T-helper 1 cell treated with Interleukin-12 subunit alpha and Interleukin-12 subunit beta and Interleukin-4 antibody, amounts not matched to agents 30 ng/mL and 1 ng/mL, for 36 hours (primary cell): ENCODE results near the gene JUNB. TPM values are rescaled to one million over a fixed set of nuclear protein-coding genes. Genes with fewer than 3 reads are reported as not detected.
"Not testable (repeated sequence)": the region's sequence is repeated elsewhere in the genome, so short reads cannot be mapped to it uniquely, and the experiment has no call there.

ENCODE experiments used
- intact Hi-C: fragments of 100-400 bp; cut with micrococcal nuclease; formaldehyde crosslinking; loops from one replicate; pipeline ENCODE4 v1.15.1; 2024
- total RNA-seq: library from RNA; stranded (reverse); gene quantifications from 2 replicates; pipeline ENCODE4 v1.2.3, GENCODE V29; 2022

Gene JUNB
- total RNA-seq, 1 donor from 2014 or later = 316 TPM

DNA sequence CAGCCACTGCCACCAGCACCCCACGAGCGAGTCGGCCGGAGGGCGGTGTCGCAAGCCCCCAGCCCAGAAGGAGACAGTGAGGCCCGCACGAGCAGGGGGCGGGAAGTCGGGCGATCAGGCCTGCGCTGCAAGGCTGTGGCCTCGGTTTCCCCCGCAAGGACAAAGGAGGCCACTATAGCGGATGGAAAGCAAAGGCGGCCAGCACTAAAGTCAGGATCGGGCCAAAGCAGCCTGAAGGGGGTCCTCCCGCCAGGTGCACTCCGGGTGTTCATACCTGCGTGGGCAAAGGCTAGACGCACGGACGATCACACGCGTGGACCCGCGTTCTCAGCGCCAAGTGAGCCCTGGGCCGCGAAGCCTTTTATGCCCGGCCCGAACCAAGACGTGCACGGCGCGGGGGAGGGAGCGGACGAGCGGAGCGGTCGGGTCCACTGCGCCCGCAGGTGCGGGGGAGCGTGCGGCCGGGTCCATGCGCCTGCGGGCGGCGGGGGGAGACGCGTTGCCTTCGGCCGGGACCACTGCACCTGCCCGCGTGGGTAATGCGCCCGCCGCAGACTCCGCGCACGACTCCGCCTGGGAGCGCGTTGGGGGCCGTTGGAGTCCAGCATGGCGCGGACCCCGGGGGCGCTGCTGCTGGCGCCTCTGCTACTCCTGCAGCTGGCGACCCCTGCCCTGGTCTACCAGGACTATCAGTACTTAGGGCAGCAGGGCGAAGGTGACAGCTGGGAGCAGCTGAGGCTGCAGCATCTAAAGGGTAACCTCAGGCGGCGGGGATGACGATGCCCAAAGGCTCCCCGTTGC is 10.4 kb downstream of the JUNB start, which contains the start of the genes PRDX2 and THSD8:
TSS of gene PRDX2 (minus strand) at position 335 of the 801 bp plus-strand sequence. CDS start 539 bp downstream, outside the sequence.
TSS of gene THSD8 (plus strand) at position 604 of the 801 bp plus-strand sequence. CDS start at position 607, 3 bp downstream.
- intact Hi-C loops = loop anchor here (1.0 to 2.0 kb wide), 2 partner anchors 41 to 79 kb away; partner anchors contain the start of gene TNPO2

DNA sequence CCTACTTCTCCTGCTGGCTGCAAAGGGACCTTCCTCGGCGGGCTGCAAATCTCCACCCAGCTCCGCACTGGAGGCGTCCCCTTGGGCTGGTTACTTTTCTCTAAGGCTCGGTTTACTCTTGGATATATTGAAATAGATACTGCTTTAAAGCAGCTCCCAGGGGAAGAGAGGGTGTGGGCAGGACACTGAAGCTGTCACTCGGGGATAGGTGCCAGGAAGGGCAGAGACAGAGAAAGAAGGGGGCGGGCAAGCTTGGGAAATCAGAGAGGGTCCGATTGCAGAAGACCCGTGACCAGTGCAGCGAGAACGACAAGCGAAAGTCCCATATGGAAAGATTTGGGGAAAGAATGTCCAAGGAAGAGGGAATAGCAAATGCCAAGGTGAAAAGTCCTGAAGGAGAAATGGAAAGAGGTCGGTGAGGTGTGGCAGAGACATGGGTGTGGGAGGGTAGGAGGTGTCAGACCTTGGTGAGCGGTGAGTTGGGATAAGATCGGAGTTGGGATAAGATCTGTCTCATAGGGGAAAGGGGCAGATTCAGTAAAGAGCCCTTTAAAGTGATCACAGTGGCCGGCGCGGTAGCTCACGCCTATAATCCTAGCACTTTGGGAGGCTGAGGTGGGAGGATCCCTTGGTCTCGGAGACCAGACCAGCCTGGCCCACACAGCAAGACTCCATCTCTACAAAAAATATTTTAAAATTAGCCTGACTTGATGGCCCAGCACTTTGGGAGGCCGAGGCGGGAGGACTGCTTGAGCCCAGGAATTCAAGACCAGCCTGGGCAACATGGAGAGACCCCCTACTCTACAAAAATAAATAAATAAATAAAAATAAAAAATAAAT is 11.2 kb downstream of the JUNB start:
- intact Hi-C loops = no loop called here

DNA sequence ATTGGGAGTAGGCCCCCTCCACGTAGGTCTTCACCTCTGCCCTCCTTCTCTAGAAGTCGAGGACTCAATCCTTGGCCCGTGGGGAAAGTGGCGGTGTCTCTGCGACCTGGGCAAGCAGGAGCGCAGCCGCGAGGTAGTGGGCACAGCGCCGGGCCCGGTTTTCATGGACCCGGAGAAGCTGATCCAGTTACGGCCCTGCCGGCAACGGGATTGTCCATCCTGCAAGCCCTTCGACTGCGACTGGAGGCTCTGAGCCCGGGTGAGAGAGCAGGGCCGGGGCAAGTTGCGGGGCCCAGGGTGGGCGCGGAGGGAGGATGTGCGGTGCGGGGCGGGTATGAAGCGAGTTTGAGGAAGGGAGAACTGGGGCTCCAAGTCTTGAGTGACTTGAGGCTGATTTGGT is 12.8 kb downstream of the JUNB start:
- intact Hi-C loops = no loop called here

DNA sequence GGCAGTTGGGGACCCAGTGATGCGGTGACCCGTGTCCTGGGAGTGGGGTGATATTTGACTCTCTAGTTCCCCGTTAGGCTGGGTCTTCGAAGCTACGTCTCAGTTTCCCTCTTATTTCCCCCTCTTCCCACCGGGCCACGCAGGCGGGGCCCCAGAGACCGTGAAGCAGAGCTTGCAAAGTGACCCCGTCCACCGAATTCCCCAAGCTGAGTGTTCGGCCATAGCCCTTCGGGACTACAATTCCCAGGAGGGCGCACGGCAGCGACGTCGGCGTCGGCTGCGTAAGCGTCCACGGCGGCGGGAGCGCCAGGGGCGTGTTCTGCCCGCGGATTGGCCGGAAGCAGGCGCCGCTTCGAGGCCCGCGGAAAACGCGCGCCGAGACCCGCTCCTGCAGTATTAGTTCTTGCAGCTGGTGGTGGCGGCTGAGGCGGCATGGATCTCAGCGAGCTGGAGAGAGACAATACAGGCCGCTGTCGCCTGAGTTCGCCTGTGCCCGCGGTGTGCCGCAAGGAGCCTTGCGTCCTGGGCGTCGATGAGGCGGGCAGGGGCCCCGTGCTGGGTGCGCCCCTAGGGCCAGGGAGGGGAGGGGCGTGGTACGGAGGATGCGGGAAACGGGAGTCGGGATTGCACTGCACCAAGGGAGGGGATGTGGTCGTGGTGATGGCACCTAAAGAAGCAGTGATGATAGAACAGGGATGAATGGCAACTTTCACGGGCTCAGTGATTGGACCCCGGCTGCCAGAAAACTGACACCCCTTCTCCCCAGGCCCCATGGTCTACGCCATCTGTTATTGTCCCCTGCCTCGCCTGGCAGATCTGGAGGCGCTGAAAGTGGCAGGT is 15.2 kb downstream of the JUNB start, which contains the start of gene RNASEH2A:
TSS of gene RNASEH2A (plus strand) at position 343 of the 840 bp plus-strand sequence. CDS start at position 433, 90 bp downstream.
- intact Hi-C loops = loop anchor here (1.0 kb wide), 2 partner anchors 31 to 69 kb away; partner anchors contain the start of genes GET3 and HOOK2

DNA sequence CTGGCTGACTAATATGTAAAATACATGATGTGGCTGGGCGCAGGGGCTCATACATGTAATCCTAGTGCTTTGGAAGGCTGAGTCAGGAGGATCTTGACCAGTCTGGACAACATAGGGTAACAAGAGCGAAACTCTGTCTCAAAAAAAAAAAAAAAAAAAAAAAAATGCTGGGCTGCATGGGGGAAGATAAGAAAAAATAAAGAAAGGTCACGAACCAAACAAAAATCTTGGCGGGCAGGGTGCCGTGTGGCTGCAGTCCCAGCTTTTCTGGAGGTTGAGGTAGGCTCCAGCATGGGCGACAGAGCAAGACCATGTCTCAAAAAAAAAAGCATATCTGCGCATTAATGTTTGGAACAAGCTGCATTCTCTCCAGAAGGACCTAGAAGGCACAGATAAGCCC is 23.8 kb downstream of the JUNB start:
- intact Hi-C loops = no loop called here

DNA sequence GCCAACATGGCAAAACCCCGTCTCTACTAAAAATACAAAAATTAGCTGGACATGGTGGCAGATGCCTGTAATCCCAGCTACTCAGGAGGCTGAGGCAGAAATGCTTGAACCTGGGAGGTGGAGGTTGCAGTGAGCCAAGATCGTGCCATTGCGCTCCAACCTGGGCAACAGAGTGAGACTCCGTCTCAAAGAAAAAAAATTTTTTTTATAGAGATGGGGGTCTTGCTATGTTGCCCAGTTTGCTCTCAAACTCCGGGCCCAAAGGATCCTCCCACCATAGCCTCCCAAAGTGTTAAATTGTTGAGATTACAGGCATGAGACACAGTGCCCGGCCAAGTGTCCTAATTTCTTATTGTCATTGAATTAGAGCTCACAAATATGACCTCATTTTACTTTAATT is 25.9 kb downstream of the JUNB start:
- intact Hi-C loops = not testable (repeated sequence)

DNA sequence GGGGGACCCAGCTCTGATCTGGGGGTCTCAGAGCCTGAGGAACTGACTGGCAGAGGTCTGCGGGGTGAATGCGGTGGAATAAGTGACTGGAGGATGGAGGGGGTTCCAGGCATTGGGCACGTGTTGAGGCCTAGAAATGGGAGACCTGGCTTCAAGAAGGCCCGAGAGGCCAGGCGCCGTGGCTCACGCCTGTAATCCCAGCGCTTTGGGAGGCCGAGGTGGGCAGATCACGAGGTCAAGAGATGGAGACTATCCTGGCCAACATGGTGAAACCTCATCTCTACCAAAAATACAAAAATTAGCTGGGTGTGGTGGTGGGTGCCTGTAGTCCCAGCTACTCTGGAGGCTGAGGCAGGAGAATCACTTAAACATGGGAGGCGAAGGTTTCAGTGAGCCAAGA is 26.5 kb downstream of the JUNB start:
- intact Hi-C loops = not testable (repeated sequence)

DNA sequence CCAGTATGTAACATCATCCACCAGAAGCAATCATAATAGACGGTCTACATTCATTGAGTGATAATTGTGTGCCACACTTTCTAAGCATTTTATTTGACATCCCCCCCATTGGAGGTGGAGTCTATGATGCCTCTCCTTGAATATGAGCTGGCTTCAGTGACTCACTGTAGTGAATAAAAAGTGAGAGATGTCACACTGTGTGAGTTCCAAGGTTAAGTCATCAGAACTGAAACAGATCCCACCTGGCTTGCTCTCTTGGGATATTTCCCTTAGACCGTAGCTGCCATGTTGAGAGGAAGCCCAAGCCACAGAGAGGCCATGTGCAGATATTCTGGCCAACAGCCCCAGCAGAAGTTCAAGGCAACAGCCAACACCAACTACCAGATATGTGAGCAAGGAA is 30.5 kb downstream of the JUNB start:
- intact Hi-C loops = no loop called here

DNA sequence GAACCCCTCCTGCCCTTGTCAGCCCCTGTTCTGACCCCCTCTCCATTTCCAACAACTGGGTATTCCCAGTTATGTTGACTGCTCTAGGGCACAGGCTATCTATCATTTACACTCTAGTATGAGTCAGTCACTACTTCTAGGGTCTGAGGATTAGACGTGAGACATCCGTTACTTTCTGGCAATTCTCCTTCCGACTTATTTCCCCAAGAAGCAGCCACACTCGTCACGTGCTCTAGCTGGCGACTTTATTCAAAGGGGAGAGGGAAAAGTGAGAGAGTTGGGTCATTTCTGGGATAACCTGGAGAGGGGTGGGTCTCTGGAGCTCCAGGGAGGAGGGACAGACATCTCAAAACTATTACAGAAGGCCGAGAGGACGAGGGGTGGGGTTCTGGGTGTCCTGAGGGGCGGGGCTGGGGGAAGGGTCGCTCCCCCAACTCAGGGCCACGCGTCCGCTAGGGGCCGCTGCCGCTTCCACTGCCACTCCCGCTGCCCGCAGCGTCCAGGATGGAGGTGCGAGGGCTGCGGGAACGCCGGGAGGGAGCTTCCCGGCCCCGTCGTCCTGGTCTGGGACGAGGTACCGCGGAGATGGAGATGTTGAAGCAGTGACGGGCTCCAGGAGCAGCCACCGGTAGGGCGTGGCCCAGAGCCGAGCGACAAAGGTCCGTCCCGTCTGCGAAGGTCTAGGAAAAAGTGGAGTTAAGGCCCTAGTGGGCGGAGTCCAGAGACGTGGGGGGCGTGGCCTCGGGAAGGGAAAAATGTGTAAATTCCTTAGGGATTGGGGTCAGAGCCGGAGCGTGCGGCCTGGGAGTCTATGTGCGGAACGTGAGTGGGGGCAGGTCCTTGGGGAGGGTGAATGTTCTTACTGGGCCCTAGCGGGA is 34.2 kb downstream of the JUNB start:
- intact Hi-C loops = no loop called here

DNA sequence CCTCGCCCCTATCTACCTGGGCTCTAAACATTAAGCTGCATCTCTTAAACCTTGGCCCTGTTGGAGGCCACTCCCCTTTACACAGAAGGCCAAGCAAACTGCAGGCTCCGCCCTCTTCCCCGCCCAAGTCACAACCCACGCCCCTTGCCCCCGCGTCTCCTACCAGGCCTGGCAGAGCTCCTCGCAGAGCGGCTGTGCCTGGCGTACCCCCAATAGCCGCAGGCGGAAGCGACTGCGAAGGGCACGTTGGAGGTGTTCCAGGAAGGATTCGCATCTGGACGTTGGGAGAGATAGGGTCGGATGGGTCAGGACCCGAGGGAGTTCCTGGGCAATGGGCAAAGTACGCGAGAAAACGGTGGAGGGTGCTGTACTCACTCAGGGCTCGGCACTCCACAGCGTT is 37.2 kb downstream of the JUNB start:
- intact Hi-C loops = no loop called here

DNA sequence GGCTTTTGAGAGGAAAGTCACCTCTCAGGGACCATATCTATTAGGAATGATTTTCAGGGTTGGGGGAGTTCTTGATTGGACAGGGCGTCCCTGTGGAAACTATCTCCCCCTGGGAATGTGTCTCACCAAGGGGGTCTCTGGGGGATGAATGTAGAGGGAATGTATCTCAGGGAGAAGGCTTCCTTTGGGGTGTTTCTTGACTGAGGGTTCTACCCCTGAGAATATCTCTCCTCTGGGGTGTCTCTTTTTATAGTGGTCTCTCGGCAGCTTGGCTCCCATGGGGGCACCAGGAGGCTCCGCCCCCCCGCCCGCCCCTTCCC is 42.1 kb downstream of the JUNB start:
- intact Hi-C loops = no loop called here

DNA sequence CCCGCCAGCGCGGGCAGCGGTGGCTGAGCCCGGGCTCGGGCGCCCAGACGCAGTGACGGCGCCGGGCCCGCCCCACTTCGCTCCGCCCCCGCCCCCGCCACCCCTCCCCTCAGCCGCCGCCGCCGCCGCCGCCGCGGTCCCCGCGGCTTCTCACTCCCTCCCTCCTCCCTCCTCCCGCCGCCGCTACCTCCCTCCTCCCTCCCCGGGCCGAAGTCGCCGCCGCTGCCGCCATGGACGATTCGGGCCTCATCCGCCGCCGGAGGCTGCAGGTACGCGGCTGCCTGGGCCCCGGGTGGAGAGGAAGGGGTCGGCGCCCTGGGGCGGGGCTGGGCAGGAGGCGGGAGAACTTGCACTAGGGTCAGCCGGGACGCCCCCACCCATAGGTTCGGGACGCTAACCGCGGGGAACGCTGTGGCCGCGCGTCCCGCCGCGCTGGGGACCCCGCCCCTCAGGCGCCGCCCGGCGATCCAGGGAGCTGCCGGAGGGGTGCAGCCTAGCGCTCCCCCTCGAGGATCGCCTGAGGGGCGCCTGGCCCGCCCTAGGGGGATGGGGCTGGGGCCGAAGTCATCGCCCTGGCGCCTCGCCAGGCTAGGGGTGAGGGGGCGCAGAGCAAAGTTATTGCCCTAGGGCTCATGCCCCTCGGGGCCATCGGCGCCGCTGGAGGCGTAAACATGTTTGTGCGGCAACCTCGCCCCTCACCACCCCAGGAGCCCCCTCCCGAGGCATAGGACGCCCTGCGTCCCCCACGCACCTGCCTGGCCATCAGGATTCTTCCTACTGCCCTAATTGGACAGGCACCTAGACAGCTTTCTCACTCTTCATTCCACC is 42.7 kb downstream of the JUNB start:
- intact Hi-C loops = no loop called here

DNA sequence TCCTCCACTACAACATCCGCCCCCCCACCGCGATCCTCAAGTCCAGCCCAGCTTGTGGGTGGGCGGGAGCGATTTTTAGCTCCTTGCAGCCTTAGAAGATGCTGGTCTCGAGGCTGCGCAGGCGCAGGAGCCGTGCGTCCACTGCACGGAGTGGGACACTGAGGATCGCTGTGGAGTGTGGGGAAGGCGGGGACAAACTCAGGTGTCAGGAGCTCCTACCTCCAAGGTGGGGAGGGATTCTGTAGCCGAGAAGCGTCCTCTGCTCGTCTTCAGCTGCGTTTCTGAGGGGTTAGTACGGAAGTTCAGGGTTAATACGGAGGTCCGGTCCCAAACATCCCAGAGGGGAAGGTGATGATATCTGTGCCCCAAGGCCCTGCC is 43.3 kb downstream of the JUNB start, which contains the start of gene RTBDN:
TSS of gene RTBDN (minus strand) at position 14 of the 378 bp plus-strand sequence. CDS start 4,600 bp downstream, outside the sequence.
- intact Hi-C loops = no loop called here

DNA sequence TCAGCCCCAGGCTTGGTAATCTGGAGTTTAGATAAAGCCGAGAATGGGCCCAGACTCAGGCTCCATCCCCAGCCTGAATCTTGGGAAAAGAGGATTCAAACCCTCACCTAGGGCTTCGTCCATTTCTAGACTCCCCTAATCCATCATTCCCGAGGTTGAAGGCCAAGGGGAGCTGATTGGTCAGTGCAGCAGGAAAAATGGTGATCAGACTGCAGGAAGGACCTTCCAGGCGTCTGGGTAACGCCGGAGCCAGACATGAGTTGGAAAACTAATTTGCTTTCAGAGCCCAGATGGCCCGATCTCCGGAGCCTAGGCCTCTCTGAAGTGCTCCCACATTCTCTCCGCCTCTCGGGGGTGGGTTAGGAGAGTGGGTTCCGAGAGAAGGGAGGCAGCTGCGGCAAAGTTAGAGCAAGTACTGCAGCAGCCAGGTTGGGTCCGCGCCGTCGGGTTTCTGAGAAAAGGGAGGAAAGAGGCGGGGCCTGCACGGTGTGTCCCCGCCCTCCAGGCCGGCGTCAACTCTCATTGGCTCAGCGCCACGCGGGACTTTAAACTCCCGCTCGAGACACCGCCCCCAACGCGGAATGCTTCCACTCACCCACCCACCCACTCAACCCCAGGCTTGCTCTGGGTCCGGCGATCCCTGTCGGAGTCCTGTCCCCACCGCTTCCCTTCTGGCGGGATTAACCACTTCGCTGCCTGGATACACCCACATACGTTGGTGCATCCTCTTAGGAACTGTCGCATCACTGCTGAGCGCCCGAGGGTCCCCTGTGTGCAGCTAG is 43.9 kb downstream of the JUNB start:
- intact Hi-C loops = loop anchor here (5.0 kb wide), 1 partner anchor 262 kb away; no protein-coding TSS in a partner anchor

DNA sequence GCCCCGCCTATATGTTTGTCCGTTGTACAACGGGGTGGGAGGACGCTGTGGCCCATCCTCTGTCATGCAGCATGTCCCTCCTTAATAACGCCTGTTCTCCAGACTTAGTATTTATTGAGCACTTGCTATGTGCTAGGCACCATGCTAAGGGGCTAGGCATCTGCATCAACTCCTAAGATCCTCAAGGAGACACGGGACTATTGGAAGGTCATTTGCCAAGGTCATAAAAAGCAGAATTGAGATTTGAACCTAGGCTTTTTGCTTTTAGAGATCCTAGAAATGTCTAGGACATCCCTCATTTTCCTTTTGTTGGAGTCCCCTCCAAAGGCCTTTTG is 45.2 kb downstream of the JUNB start:
- intact Hi-C loops = loop anchor here (5.0 kb wide), 1 partner anchor 261 kb away; no protein-coding TSS in a partner anchor

DNA sequence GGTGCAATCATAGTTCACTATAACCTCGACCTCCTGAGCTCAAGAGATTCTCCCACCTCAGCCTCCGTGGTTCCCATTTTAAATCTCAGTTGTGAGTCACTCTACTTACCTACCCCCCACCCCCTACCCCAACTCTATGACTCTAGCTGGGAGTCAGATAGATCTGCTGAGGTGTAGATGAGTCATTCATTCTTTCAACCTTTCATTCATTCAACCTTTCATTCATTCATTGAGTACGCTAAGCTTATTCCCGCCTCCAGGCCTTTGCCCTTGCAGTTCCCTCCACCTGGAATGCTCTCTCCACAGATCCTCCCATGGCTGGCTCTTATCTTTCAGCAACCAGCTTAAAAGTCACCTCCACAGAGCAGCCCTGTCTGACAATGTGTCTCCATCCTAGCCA is 45.9 kb downstream of the JUNB start:
- intact Hi-C loops = loop anchor here (5.0 kb wide), 1 partner anchor 260 kb away; no protein-coding TSS in a partner anchor

DNA sequence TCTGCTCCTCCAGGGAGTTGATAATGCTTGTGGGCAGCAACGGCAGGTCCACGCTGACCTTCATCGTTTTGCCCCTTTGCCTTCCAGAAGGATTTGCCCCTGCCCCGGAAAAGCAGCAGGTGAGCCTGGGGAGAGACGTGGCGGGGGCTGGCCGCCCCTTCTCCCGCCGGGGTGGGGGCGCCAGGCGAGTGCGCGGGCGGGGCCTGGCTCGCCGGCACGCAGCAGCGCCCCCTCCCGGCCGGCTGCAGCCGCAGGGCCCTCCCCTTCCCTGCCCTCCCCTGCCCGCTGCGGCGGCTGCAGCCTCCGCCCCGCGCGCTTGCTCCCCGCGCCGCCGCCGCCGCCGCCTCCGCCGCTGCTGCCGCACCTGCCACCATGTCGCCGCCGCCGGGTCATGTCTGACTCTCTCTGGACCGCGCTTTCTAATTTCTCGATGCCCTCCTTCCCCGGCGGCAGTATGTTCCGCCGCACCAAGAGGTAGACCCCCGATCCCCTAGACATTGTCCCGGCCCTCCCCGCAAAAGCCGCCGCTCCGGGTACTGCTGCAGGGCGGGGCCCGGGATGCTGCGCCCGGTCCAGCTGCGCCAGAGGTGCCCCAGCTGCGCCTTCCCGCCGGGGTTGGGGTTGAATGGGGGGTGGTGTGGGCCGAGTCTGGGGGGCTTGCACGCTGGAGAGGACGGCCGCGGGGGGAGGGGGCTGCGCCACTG is 47.0 kb downstream of the JUNB start, which contains the start of gene MAST1:
TSS of gene MAST1 (plus strand) at position 334 of the 704 bp plus-strand sequence. CDS start at position 392, 58 bp downstream.
- intact Hi-C loops = loop anchor here (5.0 kb wide), 1 partner anchor 259 kb away; no protein-coding TSS in a partner anchor
